Kidney capillary endothelial cell (primary cell): ENCODE results near the gene MAP4.
A peak's percentile ranks its signal among the peaks of the same experiment; 100 is the strongest.

Experiments
- DNase-seq: peaks from one replicate; pipeline ENCODE4 v3.0.0-alpha.2; 2018; ENCODE audit warnings: low spot score

MAP4 gene

DNA sequence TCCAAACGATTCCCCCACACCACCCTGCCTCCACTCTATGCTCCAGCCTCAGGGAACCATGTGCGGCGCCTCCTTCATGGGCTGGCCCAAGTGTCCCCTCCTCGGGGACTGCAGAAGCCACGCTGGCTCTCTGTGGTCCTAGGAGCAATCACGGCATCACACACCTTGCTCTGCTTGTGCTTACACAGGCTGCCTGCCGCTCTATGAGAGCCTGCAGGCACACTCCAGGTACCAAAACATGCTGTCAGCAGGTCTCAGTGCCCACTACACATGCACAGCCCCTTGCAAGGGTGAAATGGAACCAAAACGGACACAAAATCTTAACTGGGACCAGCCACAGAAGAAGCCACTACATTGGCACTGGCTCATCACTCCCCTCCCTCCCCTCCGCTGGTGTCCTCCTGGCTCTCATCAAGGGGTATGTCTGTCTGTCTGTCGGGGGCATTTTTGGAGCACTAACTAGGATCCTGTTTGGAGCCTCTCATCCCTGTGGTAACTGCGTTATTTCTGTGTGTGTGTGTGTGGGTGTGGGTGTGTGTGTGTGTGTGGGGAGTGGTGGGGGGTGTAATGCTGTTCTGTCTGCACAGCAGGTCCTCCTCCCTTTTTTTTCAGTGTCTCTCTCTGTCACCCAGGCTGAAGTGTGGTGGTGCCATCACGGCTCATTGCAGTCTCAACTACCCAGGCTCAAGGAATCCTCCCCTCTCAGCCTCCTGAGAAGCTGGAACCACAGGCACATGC is 152.7 kb downstream of the MAP4 start:
- DNase-seq, result no peak

DNA sequence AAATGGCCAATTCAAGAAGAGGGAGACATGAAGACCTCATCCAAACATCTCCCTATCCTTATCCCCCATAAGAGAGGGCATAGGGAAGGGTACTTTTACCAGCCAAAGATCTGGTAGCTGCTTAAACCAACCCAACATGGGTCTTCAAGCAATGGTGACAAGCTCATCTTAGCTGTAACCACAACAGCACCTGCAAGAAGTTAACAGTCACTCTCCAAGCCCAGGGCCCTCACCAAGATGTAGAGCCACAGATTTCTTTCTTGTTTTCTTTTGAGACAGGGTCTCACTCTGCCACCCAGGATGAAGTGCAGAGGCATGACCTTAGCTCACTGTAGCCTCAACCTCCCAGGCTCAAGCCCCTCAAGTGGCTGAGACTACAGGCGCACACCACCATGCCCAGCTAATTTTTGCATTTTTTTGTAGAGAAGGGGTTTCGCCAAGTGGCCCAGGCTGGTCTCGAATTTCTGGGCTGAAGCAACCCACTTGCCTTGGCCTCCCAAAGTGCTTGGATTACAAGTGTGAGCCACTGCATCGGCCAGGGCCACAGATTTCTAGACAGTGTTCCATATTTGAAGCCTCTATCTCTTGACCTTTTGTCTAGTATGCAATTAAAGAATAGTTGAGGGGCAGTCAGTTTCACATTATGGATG is 156.1 kb downstream of the MAP4 start:
- DNase-seq, result no peak

DNA sequence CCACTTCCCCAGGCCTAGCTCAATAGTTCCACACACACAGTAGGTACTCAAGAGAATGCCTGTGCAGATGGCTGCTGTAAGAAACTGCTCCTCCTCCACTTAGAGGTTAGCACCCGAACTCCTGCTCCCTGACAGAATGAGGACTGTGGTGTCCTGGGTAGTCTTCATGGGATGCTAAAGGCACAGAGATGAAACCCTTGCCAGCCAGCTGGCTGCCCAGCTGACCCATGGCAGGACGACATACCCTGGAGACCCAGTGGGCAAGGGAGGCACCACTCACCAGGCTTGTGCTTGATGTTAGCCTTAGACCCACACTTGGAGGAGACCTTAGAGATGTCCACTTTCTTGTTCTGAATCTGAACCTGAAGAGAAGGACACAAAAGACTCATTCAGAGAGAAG is 159.1 kb downstream of the MAP4 start:
- DNase-seq, result no peak

DNA sequence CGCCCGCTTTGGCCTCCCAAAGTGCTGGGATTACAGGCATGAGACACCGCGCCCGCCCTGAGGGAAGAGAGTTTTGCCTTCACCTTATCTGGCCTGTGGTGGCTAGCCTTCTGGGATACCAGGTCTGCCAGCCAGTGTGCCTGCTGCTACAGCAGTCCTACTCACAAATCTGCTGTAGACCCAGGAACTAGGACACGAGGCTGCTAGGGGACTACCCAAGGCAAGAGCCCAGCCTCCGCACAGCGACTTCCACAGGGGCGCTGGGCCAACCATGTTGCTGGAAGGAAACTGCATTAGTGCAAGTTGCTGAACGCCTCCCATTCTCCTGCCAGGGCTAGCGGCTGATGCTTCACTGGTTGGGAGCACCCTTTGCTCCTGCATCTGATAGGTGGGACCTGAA is 159.5 kb downstream of the MAP4 start:
- no peak for DNase-seq

DNA sequence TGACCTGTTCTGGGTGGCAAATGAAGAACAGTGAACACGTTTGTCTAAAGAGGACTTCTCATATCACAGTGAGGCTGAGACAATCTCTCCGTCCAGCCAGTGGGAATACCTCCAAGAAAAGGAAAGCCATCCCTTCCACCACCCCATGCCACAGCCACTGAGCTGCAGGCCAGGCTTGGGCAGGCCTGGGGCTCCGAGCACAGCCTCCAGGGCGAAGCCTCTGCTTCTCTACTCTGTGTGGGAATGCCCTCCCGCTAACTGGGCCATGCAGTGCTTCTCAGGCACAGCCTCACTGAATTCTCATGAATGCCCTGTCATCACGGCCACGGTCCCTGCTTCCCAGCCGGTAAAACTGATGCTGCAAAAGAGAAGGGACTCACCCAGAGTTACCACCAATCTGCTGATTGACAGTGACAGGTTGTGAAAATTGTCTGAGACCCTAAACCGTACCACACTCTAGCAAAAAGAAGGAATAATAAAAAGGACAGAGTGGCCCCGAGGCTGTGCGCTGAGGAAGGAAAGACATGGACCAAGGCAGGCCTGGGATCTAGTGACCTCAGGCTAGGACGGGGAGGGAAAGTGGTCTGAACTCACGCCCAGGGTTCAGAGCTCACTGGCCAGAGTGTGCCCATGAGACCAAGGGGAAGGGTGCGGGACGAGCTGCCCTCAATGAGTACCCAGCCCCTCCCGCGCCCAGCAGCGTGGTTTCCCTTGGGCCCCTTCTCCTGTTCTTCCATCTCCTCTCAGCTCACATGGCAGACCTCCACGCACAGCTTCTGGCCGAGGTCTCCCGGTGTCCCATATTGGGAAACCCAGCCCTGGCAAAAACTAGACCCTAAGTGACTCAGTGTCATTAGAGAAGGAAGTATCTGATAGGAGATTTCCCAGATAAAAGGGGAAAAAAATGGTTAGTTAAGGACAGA is 160.5 kb downstream of the MAP4 start:
- no peak for DNase-seq

DNA sequence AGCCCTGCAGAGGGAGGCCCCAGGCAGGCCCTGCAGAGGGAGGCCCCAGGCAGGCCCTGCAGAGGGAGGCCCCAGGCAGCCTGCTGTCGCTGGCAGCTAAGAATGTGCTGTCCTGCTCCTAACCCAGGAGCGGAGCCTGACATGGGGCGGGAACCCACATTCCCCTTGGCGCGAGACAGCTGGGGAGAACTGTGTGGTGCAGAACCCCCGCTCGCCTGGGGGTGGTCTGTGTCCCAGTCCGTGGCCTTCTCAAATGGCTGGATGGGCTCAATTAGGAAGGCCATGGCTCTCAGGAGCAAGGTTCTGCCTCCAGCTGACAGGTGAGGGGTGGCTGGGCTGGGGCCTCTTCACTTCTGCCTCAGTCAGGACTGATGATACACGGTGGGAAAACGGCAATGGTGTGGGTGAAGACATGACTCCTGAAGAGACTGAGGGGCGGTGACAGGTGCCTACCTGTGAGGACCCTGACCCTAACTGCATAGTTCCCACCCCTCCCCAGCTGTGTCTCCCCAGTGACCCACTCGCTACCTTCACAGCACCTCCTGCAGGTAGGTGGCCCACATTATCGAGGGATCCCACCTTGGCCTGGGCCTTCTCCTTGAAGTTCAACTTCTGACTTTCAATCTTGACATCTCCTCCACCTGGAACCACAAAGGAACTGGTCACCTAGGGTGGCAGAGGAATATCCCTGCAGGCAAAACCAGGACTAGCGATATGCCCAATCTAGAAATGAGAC is 161.3 kb downstream of the MAP4 start:
- no peak for DNase-seq

DNA sequence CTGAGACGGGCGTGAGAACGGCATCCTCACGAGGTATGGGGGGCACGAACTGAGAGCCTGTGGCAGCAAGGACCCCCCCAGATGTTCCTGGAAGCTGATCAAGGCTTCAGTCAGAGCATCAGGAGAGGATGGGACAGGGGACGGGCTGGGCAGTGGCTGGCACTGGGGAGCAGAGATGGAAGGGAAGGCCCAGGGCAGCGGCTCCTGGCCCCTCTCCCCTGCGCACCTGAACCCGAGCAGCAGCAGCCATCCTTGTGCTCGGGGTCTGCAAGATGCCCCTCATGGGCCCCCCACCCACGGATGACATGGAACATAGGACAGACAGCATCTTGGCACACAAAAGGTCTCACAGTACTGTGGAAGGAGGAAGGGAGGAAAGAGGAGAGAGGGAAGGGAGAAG is 161.9 kb downstream of the MAP4 start:
- DNase-seq, result no peak

DNA sequence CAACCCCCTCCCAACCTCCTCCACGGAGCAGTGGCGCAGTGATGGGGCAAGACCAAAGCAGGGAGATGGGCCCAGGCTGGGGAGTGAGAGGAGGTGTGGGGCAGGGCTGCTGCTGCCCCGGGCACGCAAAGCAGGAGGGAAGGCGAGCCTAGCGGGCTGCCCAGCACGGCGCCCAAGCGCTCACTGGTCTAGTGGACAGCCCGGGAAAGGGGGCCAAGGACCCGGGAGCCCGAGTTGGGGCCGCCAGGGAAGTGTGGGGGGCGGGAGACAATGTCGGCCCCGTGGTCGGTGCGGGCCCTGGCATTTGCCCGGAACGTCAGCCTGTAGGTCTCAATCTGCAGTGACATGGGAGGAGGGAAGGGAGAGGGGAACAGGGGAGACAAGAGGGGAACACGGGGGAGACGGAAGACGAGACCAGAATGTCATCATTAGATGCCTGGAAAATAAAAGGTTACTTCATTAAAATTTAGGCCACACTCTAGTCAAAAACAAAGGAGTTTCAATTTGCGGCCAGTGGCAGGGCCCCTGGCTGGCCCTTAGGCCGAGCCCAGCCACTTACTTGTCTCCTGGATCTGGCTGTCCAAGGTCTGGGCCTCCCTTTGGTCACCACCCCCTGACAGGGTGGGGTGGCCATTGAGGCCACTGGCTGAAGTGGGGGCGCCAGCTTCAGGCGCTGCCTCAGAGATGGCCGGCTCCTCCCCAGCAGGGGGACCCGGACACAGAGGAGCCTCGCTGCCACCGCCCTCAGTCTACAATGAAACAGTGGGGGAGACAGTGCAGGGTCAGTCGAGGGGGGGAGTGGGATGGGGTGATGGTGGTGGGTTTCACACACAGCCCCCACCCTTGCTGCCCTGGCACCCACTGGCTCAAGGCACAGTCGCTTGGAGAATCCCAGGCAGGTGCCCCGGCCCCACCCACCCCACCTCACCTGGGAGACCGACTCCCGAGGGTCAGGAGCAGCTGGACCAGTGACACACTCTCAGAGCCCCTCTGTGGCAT is 163.3 kb downstream of the MAP4 start:
- no peak for DNase-seq

DNA sequence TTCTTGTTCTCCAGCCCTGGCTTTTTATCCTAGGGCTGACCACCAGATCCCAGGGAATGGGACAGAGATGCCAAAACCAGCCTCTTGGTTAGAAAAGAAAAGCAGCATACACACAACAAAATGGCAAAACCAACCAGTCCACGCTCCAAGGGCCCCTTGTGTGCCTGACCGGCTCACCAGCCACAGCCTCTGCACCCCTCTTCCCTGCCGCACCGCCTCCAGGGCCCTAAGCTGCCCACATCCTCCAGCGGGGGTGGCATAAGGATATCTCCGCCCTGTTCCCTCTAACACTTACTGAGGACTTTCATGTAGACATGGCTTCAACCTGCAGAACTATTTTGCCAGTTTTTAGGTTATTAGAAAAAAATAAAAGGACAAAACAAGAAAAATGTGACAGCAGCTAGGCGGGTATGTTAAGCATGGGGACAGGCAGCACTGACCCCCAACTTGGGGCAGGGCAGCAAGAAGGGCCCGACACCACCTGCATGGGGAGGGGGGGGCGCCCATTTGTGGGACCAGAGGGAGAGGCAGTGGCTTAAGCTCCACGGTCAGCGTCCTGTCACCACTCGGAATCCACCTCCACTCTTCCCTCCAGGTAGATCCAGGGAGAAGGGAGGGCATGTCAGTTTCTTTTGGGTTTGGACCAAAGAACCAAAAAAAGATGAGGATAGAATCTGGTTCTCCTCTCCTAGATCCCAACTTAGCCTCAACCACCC is 164.2 kb downstream of the MAP4 start:
- DNase-seq, result no peak

DNA sequence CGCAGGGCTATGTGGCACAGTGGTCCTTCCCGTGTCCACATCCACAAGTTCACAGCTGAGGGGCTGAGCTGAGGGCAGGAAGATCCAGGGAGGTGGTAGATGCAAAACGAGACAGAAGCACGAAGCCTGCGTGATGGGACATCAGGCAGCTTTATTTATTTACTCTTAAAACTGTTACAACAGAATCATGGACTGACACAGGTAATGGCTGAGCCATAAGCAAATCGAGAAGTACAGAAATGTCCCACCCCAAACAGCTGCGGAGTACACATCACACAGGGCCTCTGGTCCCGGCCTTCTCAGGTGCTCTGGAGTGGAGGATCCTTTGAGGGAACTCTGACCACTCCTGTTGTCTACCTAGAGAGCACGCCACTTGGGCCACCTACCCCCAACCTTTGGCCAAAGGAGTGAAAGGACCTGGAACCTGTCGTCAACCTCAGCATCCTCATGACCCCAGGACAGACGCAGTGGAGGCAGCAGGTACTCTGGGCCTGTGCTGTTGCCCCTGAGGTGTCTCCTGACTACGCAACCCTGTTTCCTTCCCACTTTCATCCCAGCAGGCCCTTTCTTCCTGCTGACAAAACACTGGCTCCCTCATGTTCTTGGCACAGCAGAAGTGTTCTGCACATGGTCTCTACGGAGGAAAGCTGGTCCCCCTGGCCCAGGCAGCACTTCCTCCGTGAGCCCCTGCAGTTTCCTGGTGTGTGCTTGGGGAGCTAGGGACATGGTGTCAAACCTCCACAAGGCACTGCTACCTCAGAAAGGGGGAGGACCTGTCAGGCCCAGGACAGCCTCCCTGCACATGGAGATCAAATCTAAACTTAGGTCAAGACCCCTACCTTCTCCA is 165.4 kb downstream of the MAP4 start:
- no peak for DNase-seq

DNA sequence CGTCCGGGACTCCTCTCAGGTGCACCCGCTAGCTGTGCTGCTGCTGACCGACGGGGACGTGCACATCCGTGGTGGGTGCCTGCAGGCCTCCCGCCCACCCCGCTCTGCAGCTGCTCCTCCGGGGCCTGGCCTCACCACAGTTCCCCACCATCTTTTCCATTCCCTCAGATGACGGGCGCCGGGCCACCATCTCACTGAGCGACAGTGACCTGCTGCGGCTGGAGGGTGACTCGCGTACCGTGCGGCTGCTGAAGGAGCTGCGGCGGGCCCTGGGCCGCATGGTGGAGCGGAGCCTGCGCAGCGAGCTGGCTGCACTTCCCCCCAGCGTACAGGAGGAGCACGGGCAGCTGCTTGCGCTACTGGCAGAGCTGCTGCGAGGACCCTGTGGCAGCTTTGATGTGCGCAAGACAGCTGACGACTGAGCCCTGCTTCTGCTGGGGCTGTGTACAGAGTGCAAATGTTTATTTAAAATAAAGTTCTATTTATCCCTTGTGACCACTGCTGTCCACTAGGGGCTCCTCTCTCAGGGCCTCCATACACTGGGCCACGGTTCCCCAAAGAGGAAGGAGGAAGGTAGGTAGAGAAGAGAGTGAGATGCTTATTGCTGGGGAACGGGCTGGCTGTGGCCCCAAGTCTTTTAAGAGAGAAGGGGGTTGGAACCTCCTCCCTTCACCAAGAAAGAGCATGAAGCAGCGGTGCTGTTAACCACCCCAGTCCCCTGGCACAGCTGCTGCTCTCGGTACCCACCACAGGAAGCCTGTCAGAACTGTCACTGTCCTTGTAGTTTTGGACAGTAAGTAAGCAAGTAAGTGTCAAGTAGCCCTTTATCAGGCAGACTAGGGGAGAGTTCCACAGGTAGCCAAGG is 166.3 kb downstream of the MAP4 start:
- peak; percentile 15 for DNase-seq

DNA sequence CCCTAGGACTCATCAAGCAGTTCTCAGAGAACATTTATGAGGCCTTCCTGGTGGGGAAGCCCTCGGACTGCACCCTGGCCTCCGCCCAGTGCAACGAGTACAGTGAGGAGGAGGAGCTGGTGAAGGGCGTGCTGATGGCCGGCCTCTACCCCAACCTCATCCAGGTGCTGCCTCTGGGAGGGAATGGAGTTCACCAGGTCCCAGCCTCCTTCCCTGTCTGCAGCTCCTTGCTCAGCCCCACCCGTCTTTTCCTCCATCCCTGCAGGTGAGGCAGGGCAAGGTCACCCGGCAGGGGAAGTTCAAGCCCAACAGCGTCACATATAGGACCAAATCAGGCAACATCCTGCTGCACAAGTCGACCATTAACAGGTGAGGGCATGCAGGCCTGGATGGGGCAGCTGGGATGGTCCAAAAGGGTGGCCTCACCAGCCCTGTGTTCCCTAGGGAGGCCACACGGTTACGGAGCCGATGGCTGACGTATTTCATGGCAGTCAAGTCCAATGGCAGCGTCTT is 167.0 kb downstream of the MAP4 start:
- no peak for DNase-seq

DNA sequence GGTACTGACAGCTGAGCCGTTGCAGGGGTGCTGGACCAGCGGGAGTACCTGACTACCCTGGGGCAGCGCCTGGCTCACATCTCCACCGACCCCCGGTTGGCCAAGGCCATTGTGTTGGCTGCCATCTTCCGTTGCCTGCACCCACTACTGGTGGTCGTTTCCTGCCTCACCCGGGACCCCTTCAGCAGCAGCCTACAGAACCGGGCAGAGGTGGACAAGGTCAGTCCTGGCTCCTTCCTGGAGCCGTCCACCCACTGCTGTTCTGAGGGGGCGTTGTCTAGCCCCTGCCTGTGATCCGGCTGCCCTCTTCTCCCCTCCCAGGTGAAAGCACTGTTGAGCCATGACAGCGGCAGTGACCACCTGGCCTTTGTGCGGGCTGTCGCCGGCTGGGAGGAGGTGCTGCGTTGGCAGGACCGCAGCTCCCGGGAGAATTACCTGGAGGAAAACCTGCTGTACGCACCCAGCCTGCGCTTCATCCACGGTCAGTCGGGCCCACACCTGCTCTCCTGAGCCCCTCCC is 167.6 kb downstream of the MAP4 start:
- DNase-seq, result no peak

DNA sequence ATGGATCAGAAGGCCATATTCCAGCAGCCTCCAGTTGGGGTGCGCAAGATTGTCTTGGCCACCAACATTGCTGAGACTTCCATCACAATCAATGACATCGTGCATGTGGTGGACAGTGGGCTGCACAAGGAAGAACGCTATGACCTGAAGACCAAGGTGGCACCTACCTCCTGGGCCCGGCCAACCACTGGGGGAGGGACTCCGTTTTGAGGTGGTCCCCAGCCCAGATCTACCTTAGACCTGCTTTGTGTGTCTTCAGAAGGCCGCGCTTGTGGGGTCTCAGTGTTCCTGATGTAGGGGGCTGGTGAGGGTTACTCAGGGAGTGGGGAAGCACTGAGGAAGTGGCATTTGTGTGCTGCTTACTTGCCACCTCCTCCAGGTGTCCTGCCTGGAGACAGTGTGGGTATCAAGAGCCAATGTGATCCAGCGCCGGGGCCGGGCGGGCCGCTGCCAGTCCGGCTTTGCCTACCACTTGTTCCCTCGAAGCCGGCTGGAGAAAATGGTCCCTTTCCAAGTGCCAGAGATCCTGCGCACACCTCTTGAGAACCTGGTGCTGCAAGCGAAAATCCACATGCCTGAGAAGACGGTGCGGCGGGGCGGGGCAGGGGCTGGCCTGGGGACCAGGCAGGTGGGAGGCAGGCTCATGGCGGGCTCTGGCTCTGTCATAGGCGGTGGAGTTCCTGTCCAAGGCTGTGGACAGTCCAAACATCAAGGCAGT is 168.3 kb downstream of the MAP4 start:
- DNase-seq, result no peak

DNA sequence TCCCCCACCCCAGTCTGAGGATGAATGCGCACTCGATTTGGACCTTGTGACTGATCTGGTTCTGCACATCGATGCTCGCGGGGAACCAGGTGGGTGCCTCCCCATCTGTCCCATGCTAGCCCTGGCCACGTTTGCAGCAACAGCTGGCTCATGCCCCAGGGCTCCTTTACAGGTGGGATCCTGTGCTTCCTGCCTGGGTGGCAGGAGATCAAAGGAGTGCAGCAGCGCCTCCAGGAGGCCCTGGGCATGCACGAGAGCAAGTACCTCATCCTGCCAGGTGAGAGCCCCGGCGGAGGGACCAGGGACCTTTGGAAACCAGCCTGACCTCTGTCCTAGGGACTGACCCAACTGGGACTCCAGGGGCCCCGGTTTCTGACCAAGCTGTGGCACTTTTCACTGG is 169.0 kb downstream of the MAP4 start:
- no peak for DNase-seq

DNA sequence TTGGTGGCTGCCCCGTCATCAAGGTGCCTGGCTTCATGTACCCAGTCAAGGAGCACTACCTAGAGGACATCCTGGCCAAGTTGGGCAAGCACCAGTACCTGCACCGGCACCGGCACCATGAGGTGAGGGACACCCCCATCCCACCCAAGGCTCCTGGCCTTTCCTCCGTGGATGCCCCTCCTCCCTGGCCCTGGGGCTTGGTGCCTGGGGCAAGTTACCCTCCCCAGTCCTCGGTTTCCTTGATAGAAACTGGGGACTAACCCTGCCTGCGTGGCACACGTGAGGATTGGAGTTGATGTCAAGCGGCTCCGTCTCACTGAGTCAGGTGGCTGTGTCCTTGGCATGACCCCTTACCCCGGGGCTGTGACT is 169.4 kb downstream of the MAP4 start:
- no peak for DNase-seq

DNA sequence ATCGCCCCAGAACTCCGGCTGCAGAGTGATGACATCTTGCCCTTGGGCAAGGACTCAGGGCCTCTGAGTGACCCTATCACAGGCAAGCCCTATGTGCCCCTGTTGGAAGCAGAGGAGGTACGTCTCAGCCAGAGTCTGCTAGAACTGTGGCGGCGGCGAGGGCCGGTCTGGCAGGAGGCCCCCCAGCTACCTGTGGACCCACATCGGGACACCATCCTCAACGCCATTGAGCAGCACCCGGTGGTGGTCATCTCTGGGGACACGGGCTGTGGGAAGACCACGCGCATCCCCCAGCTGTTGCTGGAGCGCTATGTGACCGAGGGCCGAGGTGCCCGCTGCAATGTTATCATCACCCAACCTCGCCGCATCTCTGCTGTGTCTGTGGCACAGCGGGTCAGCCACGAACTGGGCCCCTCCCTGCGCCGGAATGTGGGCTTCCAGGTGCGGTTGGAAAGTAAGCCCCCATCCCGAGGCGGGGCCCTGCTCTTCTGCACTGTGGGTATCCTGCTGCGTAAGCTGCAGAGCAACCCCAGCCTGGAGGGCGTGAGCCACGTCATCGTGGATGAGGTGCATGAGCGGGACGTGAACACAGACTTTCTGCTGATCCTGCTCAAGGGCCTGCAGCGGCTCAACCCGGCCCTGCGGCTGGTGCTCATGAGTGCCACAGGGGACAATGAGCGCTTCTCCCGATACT is 169.9 kb downstream of the MAP4 start:
- DNase-seq, result no peak
